NCI-H146 (cell line): ENCODE measurements around the gene ISOC2.
"Not testable (repeated sequence)": the region's sequence is repeated elsewhere in the genome, so short reads cannot be mapped to it uniquely, and the experiment has no call there.

Experiments used
- DNase-seq: peaks from one replicate; lab custom pipeline; 2025; lab: John Stamatoyannopoulos, UW

ISOC2 gene, protein sequence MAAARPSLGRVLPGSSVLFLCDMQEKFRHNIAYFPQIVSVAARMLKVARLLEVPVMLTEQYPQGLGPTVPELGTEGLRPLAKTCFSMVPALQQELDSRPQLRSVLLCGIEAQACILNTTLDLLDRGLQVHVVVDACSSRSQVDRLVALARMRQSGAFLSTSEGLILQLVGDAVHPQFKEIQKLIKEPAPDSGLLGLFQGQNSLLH

DNA sequence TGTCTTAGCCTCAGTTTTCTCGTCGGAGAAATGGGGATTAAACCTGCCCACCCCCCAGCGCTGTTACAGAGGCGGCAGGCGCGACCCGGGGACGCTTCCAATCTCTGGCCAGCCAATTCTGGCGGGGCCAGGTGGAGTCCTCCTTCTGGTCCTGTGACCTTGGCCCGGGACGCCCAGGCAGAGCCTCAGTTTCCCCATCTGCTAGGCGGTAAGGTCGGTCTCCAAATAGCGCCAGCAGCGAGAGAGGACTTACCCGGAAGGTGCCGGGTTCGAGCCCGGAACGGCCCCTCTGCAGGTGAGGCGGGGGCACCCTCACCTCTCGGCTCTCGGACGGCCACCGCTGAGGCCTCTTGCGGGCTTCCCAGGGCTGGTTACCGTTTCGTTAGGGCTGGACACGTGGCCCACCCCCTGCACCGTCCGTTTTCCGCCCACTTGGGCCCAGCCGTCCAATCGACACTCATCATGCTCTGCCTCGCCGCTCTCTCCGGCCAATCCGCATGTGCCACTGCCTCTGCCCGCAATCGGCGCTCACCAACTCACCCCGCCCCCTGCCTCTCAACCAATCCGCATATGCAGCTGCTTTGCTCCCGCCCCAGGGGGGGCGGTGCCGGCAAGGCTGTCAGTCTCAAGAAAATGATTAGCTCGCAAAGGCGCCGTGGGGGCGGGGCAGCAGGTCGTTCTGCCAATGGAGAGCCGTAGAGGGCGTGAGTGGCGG, at the start of gene ISOC2:
Gene ISOC2 (minus strand): TSS at position 384 of the 715 bp plus-strand sequence. CDS start 5,156 bp downstream, outside the sequence.
- DNase-seq: peak; percentile 100

DNA sequence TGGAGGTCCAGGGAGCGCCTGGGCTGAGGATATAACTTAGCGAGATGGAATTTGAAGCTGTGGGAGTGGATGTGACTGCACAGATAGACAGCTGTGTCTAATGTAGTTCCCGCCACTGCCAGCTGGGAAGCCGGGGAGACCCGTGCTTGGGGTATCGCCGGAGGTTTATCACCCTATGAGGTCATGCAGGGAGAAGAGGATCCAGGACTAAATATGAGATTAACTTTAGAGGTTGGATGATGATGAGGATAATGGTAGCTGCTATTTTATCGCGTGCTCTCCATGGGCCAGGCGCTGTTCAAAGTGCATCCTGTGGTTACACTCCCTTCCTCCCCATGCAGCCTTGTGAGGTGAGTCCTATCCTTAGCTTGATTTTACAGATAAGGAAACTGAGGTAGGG, 46.7 kb upstream of the ISOC2 start:
- no peak for DNase-seq

DNA sequence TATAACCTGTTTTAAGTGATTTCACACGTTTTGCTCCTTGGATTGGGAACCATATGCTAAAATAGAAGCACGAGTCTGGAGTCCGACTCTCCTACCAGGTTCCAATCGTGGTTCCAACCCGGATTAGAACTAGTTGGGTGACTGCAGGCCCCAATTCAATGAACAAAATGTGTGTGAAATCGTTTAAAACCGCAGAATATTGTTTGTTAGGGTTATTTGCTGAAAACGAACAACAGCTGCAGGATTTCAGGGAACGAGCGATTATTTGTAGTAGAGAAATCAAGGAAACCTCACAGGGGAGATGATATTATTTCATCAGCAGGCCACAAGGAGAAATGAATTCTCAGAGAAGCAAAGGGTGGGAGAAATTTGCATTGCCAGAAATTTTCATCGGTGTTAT, 43.5 kb upstream of the ISOC2 start:
- DNase-seq: no peak

DNA sequence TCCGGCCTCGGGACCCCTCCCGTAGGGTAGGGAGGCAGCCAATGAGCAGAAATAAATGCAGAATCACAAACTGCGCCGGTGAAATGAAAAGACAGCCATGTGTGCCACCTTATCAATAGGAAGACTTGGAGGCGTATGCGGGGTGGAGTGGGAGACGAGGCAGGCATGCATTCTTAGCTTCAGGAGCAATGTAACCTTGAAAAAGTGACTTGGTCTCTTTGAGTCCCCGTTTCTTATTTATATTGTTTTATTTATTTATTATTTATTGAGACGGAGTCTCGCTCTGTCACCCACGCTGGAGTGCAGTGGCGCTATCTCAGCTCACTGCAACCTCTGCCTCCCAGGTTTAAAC, 42.8 kb upstream of the ISOC2 start:
- DNase-seq: no peak

DNA sequence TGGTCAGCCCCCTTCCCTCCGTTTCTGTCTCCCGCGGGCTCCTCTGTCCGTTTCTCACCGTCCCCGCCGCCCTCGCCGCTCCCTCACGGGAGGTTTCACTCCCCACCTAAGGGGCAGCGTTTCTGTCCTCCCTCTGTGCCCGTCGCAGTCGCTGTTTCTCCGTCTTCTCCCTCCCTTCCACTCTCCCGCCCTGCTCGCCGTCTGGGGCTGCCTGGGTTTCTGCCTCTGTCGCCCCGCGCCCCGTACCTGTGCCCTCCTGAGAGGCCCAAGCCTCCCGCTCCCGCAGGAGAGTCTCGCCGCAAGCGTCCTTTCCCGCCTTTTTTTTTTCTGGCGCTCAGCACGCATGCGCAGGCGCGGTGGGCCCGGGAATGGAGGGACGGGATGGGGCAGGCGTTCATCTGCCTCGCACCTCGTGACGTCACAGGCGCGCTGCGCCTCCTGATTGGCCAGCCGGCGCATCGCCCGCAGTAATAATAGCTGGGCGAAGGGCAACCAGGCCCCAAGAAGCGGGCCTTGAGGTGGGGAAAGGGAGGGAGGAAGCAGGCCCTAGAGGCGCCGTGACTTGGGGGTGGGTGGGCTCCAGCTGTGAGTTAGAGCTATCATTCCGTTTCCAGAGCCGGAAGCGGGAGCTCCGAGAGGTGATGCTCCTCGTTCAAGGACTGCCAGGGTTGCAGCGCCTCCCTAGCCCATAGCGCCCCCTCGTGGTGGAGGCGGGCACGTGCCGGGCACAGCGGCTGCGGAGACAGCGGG, 42.2 kb upstream of the ISOC2 start:
- DNase-seq: peak; percentile 93

DNA sequence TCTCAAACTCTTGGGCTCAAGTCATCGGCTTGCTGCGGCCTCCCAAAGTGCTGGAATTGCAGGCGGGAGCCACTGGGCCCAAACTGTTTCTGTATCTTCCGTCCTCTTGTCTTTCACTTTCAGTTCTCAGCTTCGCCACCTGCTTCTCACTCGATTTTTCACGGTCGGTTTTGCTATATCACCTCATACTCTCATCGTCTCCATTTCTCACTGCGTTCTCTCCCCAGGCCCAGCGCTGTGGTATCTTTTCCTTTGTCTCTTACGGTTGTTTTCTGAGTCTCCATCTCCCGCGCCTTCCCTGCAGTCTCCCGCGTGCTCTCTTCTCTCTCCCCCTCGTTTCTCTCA, 41.7 kb upstream of the ISOC2 start:
- DNase-seq: no peak

DNA sequence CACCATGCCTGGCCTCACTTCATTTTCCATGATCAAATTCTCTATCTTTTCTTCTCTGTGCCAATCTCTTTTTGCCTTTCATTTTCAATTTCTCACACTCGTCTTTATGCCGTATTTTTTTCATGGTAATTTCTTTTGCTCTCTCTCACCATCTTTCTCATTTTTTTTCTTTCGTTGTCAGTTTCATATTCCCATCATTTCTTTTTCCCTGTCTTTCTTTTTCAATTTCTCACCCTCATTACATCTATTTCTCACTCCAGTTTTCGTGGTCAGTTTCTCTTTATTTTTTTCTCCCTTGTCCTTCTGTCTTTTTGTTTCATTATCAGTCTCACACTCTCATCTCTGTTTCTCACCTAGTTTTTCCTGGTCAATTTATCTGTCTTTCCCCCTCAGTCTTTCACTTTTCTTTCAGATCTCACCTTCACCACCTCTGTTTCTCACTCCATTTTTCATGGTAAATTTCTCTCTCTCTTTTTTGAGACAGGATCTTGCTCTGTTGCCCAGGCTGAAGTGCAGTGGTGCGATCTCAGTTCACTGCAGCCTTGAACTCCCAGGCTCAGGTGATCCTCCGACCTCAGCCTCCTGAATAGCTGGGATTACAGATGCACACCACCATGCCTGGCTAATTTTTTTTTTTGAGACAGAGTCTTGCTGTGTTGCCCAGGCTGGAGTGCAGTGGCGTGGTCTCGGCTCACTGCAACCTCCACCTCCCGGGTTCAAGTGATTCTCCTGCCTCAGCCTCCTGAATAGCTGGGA, 40.9 kb upstream of the ISOC2 start:
- no peak for DNase-seq

DNA sequence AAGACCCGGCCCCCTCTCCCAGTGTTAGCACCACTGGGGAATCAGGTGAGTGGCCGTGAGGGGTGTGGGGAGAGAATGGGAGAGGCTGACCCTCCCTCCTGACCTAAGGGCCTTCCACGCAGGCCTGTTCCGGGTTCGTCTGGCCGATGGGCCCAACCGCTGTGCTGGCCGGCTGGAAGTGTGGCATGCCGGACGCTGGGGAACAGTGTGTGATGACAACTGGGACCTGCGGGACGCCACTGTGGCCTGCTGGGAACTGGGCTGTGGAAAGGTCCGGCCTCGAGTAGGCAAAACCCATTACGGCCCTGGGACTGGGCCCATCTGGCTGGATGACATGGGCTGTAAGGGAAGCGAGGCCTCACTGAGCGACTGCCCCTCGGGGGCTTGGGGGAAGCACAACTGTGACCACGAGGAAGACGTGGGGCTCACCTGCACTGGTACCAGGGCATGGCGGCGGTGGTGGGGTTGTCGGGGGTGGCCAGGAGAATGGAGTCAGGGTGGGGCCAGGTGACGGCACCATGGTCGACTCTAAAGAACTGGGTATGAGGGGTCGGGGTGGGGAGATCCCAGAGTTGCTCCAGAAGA, 39.0 kb upstream of the ISOC2 start:
- no peak for DNase-seq

DNA sequence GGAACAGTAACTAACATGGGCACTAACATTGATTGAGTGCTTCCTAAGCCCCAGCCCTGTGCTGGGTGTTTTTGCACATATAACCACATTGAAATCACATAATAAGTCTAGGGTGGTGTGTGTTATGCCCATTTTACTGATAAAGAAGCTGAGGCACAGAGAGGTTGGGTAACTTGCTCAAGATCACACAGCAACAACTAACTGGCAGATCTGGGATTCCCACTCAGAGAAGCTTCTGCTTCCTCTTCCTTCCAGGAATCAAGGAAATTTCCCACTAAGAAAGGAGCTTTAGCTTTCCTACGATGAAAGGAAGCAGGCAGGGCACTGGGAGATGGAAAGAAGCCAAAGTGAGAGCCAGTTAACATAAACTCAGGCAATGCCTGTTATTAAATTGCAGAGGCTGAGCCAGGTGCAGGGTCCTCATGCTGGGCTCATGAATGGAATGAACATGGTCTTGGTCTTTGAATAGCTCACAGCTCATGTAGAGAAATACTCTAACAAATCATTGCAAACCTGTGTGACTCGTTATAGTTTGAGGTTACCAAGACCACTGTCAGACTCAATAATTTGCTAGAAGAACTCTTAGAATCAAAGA, 36.9 kb upstream of the ISOC2 start:
- DNase-seq: peak; percentile 68

DNA sequence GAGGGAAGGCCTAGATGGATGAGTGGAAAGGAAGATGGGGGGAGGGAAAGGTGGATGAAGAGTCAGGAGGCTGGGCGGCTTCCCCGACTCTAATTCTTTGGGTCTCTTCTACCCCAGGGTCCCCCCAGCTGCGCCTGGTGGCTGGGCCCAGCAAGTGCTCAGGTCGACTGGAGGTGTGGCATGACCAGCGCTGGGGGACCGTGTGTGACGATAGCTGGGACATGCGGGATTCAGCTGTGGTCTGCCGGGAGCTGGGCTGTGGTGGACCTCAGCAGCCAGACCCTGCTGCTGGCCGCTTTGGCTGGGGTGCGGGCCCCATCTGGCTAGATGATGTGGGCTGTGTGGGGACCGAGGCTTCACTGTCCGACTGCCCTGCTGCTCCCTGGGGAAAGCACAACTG, 36.3 kb upstream of the ISOC2 start:
- DNase-seq: no peak

DNA sequence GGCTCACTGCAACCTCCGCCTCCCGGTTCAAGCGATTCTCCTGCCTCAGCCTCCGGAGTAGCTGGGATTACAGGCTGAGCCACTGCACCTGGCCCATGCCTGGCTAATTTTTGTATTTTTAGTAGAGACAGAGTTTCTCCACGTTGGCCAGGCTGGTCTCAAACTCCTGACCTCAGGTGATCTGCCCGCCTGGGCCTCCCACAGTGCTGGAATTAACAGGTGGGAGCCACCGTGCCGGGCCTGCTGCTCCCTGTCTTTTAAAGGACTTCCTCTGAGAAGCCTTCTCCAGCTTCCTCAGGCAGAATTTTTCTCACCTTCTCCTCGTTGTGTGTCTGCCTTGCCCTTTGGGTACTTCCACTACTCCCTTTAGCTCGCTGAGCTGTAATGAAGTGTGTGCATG, 35.4 kb upstream of the ISOC2 start:
- not testable (repeated sequence) for DNase-seq

DNA sequence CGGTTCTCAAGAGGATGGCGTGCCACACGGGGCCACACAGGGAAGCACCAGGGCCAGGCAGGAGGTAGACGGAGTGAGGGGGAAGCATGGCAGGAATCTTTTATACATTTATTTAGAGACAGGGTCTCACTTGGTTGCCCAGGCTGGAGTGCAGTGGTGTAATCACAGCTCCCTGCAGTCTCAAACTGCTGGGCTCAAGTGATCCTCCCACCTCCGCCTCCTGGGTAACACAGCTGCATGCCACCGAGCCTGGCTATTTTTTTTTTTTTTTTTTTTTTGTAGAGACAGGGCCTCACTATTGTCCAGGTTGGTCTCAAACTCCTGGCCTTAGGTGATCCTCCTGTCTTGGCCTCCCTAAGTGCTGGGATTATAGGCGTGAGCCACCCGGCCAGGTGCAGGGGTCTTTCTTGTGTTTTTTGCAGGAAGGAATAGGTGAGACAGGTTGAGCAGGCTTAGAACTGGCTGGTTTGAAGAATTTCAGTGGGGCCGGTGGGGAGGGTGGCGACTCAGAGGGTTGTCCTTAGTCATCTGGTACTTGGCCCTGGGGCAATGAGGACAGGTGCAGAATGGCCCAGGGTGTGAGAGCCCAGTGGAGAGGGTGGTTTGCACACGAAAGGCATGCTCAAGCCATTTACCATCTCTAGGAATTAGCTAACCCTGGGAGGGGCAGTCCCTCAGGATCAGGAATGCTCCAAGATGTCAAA, 34.4 kb upstream of the ISOC2 start:
- DNase-seq: peak; percentile 72

DNA sequence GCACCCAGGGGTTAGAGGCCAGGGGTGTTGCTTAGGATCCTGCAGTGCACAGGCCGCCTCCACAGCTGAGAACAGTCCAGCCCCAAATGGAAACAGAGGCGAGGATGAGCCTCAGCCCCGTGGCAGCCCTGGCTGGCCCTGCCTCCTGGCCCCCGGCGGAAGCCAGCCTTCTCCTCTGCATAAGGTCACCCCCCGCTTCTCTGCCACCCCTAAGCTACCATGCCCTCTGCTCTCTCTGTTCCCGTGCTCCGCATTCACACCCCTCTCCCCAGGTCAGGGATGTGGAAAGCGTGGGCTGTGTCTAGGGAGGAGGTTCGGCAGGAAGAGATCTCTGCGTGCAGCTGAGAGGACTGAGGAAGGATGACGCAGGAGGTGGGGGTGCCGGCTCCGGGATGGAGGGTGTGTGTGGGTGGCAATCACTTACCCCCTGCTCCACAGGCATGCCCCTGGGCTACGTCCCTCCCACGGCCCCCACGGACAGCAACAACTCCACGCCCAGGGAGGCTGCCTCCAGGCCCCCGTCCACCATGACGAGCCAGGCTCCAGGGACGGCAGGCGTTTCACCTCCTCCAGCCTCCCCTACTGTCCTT, 32.8 kb upstream of the ISOC2 start:
- no peak for DNase-seq

DNA sequence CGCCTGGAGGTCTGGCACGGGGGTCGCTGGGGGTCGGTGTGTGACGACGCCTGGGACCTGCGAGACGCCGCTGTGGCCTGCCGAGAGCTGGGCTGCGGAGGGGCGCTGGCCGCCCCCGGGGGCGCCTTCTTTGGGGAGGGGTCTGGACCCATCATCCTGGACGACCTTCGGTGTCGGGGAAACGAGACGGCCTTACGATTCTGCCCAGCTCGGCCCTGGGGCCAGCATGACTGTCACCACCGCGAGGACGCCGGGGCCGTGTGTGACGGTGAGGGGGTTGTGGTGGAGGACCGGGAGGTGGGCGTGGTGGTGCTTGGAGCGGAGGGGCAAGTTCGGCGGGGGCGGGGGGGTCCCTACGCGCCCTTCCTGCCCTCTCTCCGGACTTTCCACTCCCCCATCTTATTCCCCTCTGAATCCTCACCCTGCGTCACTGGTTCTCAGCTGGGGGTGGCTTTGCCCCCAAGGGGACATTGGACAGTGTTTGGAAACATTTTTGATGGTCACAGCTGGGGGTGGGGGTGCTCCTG, 32.3 kb upstream of the ISOC2 start:
- DNase-seq: no peak

DNA sequence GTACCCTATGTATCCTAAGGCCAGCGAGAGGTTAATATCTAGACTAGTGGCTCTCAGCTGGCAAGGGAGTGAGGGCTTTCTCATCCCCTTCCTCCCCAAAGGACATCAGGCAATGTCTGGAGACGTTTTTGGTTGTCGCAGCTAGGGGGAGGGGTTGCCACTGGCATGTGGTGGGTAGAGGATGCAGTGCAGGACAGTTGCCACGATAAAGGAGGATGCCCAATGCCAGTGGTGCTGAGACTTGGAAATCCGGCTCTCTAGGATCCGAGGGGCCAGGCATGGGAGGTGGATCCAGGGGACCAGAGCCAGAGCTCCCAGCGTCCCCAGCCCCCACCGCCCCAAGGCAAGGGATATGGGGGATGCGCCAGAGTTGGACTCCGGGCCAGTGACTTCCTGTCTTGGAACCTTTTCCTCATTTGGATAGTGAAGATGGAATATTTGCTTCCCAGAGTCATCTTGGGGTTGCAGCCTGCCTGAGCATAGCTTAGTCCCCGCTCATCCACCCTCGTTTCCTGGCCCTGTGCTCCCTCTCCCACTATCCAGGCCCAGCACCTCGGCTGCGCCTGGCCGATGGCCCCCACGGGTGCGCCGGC, 31.7 kb upstream of the ISOC2 start:
- no peak for DNase-seq

DNA sequence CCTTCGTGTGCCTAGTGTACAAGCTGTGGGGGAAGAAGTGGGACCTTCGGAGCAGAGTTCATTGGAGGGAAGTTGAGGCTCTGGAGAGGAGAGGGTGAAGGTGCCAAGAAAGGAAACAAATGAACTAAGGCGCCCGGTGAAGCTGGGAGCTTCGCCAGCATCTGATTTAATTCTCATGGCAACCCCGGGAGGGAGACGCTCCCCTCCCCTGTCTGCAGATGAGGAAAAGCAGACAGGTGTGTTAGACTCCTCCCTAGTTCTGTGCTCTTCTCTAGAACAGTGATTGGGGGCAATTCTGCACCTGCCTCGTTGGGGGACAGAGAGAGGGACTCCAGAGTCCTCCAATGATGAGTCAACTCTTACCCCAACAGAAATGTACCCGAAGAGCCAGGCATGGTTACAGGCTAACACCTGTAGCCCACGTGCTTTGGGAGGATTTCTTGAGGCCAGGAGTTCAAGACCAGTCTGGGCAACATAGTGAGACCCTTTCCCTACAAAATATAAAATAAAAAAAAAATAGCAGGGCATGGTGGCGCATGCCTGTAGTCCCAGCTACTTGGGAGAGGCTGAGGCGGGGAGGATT, 31.0 kb upstream of the ISOC2 start:
- peak; percentile 58 for DNase-seq

DNA sequence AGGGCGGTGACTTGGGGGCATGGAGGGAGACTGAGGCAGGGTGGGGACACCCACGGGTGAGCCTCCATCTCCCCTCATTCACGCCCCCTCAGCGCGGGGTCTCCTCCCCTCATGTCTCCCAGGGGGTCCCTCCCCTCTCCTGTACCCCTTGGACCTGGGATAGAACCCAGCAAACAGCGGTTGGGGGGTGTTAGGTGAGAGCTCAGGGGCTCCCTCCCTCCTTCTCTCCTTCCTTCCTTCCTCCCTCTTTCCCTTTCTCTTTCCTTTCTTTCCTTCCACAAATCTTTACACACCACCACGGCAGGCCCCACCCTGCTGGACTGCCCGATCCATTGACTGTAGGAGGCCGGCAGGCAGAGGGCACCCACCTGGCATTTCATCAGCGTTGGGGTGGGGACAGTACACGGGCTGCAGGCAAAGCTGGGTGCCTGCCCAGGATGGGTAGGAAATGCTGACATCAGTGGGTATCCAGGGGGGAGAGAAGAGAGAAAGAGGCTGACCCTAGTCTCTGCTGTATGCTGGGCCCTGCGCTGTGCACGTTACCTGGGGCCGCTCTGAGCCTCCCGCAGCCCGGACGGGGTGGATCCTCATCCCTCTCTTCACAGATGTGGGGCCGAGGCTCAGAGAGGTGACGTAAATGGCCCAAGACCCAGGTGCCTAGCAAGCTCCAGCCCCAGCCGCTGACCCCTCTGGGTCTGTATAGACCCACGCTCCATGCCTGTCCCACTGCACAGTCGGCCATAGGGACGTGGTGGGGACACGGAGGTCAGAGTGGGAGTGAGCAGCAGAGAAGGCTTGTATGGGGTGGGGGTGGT, 30.3 kb upstream of the ISOC2 start:
- DNase-seq: no peak

DNA sequence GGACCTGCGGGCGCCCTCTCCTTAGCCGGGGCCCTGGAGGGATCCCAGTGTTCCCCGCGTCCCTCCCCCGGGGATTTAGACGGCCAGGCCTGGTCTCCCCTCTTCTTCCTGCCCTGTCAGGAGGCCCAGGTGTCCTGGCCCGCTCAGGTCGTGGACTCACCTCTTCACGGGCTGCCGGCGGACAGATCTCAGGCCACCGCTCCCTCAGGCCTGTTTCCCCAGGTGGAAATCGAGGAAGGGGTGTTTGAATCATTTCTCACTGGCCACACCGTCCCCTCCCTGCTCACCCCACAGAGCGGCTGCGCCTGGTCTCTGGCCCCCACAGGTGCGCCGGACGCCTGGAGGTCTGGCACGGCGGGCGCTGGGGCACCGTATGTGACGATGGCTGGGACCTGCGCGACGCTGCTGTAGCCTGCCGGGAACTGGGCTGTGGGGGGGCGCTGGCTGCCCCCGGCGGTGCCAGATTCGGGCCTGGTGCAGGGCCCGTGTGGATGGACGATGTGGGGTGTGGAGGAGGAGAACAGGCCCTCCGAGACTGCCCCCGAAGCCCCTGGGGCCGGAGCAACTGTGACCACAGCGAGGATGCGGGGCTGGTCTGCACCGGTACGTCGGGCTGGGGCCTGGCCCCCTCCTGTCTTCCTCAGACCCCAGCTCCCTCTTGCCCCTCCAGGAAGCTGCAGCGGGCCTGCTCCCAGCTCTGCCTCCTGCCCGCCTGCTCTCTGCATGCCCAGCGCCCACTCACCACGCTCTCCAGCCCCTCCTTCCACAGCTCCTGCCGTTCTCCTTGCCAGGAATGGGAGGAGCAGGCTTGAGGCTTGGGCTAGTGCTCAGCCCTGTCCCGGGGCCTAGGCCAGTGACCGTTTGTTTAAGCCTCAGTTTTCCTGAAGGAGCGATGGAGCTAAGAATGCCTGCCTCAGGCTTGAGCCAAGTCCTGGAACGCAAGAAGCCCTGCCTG, 29.3 kb upstream of the ISOC2 start:
- DNase-seq: no peak
